ENCODE measurements around the gene GSTM1. TPM values are rescaled to one million over a fixed set of nuclear protein-coding genes. Genes with fewer than 3 reads are reported as not detected.

Gene GSTM1
- total RNA-seq, 3 donors from 2014 or later = 18.0 to 30.6 (median 20.0) TPM

- no peak for DNase-seq
Observed at GRCh38 chr1:109641078-109641740, 46.4 kb upstream of the GSTM1 start.

GRCh38 chr1:109641861-109642260 lies 45.8 kb upstream of the GSTM1 start:
- TF ChIP-seq CTCF (IDR thresholded peaks at IDR 0.05) = no peak
- intact Hi-C loops (cut with DNase I, micrococcal nuclease) = loop anchor here (5.0 to 10.0 kb wide), 3 partner anchors 95 to 343 kb away; partner anchors contain the start of genes AHCYL1 (in 1 of the 2) and GNAI3 (in 1 of the 2)
- Histone ChIP-seq H3K36me3 (ENCODE audit: low read depth) (no peaks in the 10 kb centered on the region), H3K4me3 (no peak overlapping the region), H3K9me3 (no peaks in the 10 kb centered on the region), H3K4me1 (ENCODE audit: low read depth) (peaks cover 7% of the 10 kb centered on the region)
- ATAC-seq (no peak), DNase-seq (no peak)

More at GRCh38 chr1:109641078-109641740, 46.4 kb upstream of the GSTM1 start:
- intact Hi-C loops (cut with DNase I, micrococcal nuclease) = loop anchor here (5.0 to 10.0 kb wide), 3 partner anchors 94 to 344 kb away; partner anchors contain the start of genes AHCYL1 (in 1 of the 2) and GNAI3 (in 1 of the 2)
- Histone ChIP-seq H3K4me3 (no peak overlapping the region), H3K36me3 (ENCODE audit: low read depth) (no peaks in the 10 kb centered on the region), H3K9me3 (no peaks in the 10 kb centered on the region), H3K4me1 (ENCODE audit: low read depth) (peaks cover 7% of the 10 kb centered on the region)
- TF ChIP-seq CTCF (IDR thresholded peaks at IDR 0.05) = no peak
- no peak for ATAC-seq

GRCh38 chr1:109642626-109643025 lies 45.0 kb upstream of the GSTM1 start:
- no peak for TF ChIP-seq CTCF (IDR thresholded peaks at IDR 0.05)
- Histone ChIP-seq H3K9me3 (no peaks in the 10 kb centered on the region), H3K36me3 (ENCODE audit: low read depth) (no peaks in the 10 kb centered on the region), H3K4me3 (no peak overlapping the region), H3K4me1 (ENCODE audit: low read depth) (peaks cover 7% of the 10 kb centered on the region)
- DNase-seq (no peak), ATAC-seq (no peak)
- intact Hi-C loops (cut with DNase I, micrococcal nuclease) = loop anchor here (5.0 to 10.0 kb wide), 3 partner anchors 95 to 342 kb away; partner anchors contain the start of genes AHCYL1 (in 1 of the 2) and GNAI3 (in 1 of the 2)

GRCh38 chr1:109643385-109644230 lies 44.0 kb upstream of the GSTM1 start:
- intact Hi-C loops (cut with DNase I, micrococcal nuclease) = loop anchor here (5.0 to 10.0 kb wide), 3 partner anchors 96 to 341 kb away; partner anchors contain the start of genes AHCYL1 (in 1 of the 2) and GNAI3 (in 1 of the 2)
- ATAC-seq = peak; percentile 94
- peaks cover 7% of the 10 kb centered on the region for H3K4me1 ChIP-seq (ENCODE audit: low read depth)
- no peaks in the 10 kb centered on the region for H3K36me3 ChIP-seq (ENCODE audit: low read depth)
- H3K9me3 ChIP-seq = no peaks in the 10 kb centered on the region
- DNase-seq = peak; percentile 87 to 94 (median 93)
- no peak overlapping the region for H3K4me3 ChIP-seq
- peak; percentile 85 for TF ChIP-seq CTCF (IDR thresholded peaks at IDR 0.05)

GRCh38 chr1:109644670-109645069 lies 42.9 kb upstream of the GSTM1 start:
- intact Hi-C loops (cut with DNase I, micrococcal nuclease) = loop anchor here (5.0 to 10.0 kb wide), 3 partner anchors 97 to 340 kb away; partner anchors contain the start of genes AHCYL1 (in 1 of the 2) and GNAI3 (in 1 of the 2)
- Histone ChIP-seq H3K4me3 (no peak overlapping the region), H3K4me1 (ENCODE audit: low read depth) (peaks cover 7% of the 10 kb centered on the region), H3K36me3 (ENCODE audit: low read depth) (no peaks in the 10 kb centered on the region), H3K9me3 (no peaks in the 10 kb centered on the region)
- DNase-seq = no peak
- TF ChIP-seq CTCF (IDR thresholded peaks at IDR 0.05) = no peak
- ATAC-seq = no peak
